GM18507 (cell line): ENCODE data around the gene HDHD3.
"Not testable (repeated sequence)": the region's sequence is repeated elsewhere in the genome, so short reads cannot be mapped to it uniquely, and the experiment has no call there.

Experiments
- DNase-seq: peaks from one replicate; pipeline ENCODE4 v3.0.0; 2011; ENCODE audit warnings: low read depth; ENCODE audit not compliant: insufficient read length; ENCODE audit errors: extremely low spot score
- FAIRE-seq: peaks from 2 replicates; lab custom pipeline; 2011; peaks lifted over from hg19 to GRCh38; lab: Jason Lieb, UNC

The HDHD3 gene

DNA sequence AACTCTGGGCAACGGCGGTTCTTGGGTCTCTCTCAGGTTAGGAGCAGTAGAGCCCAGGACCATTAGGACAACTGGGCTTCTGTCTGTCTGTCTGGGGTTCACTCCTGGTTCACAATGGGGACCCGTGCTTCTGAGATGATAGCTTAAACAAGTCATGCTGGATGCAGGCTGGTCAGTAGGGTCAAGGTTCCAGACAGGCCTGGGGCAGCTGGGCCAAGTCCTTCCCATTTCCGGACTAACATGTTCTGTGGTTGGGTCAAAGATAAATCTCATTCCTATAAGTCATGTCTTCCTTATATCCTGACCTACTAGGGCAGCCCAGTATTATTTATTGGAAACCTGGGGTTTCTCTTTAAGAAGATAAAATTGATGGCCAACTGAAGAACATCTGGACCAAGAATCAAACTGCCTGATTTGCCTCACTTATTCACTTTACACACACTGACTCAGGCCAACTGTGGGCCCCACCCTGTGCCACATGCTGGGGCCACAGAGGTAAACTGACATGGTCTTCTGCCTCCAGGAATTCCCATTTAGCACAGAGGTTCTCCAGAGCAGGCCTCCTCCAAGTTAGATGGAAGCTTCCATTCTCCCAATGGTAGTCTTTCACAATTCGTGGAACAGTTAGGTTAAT is 8.3 kb downstream of the HDHD3 start:
- DNase-seq: no peak
- FAIRE-seq: no peak

DNA sequence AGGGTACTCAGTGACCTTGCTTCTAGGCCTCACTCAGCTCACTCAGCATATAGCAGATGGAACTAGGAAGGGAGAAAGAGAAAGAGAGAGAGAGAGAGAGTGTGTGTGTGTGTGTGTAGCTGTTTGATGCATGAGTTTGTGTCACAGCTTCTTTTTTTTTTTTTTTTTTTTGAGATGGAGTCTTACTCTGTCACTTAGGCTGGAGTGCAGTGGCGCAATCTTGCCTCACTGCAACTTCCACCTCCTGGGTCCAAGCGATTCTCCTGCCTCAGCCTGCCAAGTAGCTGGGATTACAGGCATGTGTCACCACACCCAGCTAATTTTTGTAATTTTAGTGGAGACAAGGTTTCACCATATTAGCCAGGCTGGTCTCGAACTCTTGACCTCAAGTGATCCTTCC is 11.1 kb downstream of the HDHD3 start:
- FAIRE-seq, DNase-seq: not testable (repeated sequence)

DNA sequence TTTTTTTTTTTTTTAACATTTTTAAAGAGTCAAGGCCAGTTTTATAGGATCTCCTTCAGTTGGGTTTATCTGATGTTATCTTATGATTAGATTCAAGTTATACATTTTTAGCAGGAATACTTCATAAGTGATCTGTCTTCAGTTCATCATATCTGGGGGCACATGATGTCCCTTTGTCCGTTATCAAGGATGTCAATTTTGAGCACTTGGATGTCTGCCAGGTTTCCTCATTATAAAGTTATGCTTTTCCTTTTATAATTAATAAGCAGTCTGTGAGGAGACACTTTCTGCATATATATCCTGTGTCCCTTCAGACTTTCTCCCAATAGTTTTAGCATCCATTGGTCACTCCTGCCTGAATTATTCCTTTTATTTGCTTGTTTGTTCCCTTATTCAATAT is 11.8 kb downstream of the HDHD3 start:
- FAIRE-seq: no peak

DNA sequence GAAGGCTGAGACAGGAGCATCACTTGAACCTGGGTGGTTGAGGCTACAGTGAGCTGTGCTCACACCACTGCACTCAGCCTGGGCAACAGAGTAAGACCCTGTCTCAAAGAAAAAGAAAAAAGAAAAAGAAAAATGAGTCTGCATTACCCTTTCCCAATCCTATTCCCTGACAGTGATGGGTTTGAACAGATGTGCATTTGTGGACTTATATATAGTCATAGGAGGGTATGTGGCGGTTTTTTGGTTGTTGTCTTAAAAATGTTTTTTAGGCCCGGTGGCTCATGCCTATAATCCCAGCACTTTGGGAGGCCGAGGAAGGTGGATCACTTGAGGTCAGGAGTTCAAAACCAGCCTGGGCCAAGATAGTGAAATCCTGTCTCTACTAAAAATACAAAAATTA is 13.4 kb downstream of the HDHD3 start:
- FAIRE-seq: no peak
- no peak for DNase-seq

More for the DNA sequence above, 11.8 kb downstream of the HDHD3 start:
- DNase-seq: no peak

DNA sequence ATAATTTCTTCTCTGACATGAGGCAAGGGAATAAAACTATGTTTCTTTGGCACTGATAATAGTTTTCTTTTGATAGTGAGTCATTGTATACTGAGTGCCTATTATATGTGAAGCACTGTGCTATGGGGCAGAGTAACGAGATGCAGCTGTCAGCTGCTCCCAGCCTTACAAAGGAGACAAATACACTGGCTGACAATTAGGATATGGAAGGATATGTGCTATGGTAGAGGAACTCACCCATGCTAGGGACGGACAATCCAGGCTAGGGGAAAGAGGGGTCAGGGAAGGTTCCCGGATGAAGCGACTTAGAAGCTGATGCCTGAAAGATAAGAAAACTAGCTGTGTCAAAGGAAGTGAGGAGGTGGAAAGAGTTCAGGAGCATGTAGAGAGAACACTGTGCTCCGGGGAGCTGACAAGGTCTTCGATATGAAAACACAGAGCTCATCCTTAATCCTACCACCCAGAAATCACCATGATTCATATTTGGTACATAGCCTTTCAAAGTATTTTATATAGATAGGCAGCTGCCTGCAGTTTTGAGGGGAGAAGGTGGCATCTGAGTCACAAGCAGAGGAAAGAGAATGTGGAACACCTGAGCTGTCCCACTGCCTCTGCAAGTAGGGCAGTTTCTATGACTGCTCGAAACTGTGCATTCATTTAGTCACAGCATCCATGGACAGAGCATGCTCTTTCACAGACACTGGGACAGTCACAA is 15.3 kb downstream of the HDHD3 start:
- FAIRE-seq (no peak), DNase-seq (no peak)

DNA sequence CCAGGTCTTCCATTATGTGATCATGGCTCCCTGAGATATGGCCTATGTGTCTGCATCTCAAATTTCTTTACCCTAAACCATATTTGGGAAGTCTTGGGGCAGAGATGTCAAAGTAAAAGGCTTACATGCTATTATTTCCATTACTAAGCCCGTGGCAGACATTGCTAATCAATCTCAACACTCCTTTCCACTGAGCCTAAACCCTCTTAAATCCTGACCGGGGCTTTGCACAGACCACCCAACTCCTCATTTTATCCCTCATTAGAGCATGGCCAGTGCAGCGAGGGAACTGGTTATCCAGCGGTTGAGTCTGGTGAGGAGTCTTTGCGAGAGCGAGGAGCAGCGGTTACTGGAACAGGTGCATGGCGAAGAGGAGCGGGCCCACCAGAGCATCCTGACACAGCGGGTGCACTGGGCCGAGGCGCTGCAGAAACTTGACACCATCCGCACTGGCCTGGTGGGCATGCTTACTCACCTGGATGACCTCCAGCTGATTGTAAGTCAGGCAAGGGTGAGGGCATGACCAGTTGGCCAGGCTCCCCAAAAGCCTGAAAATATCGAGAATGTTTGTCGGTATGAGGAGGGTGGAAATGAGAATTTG is 16.4 kb downstream of the HDHD3 start:
- no peak for DNase-seq
- FAIRE-seq: no peak

DNA sequence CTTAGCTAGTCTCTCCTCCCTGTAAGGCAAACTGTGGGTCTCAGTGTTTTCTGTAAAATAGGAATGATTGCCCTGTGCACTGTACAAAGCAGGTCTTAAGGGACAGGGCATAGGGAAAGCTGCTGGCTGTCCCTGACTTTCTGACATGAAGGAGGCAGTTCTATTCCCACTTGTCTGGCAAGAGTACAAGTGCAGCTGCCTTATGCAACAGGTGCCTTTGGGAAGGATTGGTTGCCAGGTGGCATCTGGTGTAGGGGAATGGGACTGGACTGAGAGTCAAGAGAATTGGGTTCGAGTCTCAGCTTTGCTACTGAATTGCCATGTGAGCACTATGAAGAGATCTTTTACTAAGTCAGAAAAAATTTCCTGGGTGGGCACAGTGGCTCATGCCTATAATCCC is 17.4 kb downstream of the HDHD3 start:
- DNase-seq (no peak), FAIRE-seq (no peak)

DNA sequence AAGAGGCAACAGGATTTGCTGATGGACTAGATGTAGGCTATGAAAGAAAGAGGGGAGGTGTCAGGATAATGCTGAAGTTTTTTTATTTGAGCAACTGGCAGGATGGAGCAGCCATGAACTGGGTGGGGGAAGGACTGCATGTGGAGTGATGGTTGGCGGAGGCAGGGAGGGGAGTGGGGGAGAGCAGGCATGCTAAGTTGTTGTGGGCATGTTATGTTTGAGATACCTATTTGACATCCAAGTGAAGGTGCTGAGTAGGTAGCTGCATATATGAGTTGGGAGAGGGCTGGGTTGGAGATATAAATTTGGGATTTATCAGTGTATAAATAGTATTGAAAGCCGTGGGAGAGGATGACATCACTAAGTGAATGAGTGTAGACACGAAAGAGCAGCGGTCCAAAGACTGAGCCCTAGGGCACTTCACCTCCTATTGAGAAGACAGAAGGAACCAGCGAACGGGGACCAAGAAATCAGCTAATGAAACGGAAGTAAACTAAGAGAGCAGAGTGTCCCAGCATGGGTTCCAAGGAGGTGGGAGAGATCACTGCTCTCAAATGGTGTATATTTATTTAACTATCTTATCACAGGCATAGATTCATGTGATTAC is 20.0 kb downstream of the HDHD3 start:
- DNase-seq: no peak
- no peak for FAIRE-seq

DNA sequence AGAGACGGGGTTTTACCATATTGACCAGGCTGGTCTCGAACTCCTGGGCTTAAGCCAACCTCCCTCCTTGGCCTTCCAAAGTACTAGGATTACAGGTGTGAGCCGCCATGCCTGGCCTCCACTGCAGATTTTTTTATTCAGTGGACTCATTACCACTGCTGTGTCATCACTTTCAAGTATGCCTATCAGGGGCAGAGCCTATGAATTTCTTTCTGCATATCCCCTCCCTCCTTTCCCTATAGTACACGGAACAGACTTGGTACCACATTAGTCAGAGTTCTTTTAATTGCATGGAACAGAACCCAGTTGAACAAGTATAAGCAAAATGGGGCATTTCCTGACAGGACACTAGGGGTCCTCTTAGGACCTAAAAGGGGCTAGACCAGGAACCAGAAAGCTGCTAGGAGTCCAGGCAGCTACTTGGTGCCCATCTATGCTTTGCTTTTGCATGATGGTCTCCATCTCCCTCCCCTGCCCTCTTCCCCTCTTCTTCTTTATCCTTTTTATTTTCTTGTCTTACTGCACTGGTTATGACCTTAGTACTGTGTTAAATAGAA is 21.7 kb downstream of the HDHD3 start:
- no peak for DNase-seq
- FAIRE-seq: no peak

DNA sequence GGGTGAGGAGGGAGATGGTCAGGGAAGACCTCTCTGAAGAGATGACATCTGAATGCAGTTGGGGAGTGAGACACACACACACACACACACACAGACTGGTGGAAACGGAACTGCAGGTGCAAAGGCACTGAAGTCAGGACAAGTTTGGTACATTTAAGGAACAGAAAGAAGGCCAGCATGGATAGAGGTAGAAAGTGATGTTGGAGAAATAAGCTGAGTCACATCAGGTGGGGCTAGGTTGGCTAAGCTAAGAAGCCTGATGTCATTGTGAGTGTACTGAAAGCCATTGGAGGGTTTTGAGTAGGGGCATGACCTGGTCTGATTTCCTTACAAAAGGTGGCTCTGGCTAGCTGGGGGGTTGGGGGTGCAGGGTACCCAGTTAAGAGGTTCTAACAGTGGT is 24.4 kb downstream of the HDHD3 start:
- no peak for DNase-seq
- FAIRE-seq: no peak

DNA sequence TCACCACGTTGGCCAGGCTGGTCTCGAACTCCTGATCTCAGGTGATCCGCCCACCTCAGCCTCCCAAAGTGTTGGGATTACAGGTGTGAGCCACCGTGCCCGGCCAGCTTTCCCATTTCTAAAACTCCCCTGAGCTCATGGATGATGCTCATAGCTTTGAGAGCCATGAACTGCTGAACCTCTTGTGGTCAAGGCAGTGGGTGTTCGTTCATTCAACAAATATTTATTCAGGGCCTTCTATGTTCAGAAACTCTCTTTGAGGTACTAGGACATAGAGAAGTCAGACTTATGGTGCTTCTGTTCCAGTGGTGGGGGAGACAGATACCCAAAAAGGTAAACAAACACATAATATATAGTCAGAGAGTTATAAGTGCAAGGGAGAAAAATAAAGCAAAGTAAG is 24.8 kb downstream of the HDHD3 start:
- no peak for DNase-seq
- no peak for FAIRE-seq

DNA sequence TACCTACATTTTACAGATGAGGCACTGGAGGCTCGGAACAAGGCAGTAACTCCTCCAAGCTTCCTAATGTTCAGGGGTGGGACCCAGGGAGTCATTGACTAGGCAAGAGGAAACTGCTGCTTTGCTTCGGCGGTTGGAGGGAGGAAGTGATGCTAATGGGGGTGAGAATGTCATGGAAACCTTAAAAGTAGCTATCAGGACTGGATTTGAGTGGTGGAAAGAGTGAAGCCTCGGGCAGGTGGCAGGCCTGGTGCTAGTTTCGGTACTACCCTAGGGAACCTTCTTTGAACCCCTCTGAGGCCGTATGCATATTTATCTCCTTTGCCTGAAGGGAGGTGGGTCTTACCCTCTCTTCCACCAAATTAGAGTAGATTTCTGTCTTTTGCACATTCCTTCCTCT is 25.8 kb downstream of the HDHD3 start:
- FAIRE-seq: peak; percentile 85

DNA sequence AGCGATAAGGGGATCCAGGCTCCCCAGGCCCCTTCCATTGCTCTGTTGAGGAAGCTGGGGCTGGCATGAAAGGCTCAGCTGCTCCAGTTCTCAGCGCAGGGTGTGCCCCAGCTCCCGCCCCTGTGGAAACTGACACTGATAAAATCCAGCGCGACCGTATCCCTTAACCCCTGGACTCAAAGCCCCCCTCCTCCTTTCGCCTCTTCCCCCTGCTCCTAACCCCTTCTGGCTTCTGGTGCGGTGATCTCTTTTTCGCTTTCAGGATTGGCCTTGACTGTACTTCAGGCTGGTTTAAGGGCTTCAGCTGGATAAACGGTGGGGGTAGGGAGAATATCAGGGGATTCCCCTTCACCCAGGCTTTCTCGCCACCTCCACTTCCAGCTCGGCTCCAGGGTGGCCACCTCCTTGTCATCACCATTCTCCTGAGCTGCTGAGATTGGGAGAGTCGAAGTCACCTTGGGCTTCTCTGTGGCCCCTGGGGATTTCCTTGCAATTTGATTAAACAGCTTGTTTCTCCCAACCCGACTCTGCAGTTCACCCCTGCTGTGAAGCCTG is 26.6 kb downstream of the HDHD3 start:
- no peak for DNase-seq
- peak; percentile 72 for FAIRE-seq

More for the DNA sequence above, 25.8 kb downstream of the HDHD3 start:
- DNase-seq: no peak

DNA sequence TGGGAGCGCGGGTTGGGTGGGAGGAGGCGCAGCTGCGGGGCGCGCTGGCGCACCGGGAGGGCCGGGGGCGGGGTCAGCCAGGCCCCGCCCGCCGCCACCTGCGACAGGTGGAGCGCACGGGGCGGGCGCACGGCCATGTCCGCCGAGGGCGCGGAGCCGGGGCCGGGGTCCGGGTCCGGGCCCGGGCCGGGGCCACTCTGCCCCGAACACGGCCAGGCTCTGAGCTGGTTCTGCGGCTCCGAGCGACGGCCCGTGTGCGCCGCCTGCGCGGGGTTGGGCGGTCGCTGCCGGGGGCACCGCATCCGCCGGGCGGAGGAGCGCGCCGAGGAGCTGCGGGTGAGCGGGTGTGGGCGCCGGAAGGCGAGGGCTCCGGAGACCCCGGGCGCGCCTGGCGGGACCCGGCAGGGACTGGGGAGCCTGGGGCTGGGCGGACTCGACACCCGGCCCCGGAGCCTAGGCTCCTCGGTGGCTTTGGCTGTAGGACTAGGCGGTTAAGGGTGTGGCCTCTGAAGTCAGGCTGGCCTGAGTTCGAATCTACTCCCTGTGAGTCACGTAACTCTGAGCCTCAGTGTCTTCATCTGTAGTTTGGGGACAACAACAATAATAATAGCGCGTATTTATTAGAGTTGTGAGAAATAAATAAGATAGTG is 27.2 kb downstream of the HDHD3 start, which contains the start of gene BSPRY:
Gene BSPRY, plus strand, starts transcription at position 97 of the 650 bp plus-strand sequence. Its CDS starts 39 bp downstream, at position 136.
- FAIRE-seq (peak; percentile 15), DNase-seq (no peak)

DNA sequence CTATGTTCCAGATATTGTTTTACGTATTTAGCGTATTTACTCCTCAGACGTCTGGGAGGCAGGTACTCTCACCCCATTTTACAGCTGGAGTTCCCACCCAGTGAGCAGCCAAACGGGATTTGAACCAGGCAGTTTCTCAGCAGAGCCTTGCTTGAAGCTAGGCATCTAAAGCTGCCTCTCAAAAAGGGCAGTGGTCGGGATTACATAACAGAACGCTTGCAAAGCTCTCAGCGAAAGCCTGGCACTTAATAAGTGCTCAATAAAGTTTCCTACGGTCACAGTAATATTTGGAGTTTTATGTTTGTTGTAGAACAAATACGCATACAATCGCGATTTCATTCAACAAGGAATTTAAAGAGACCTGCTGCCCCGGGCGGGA is 27.7 kb downstream of the HDHD3 start:
- FAIRE-seq (no peak), DNase-seq (no peak)

DNA sequence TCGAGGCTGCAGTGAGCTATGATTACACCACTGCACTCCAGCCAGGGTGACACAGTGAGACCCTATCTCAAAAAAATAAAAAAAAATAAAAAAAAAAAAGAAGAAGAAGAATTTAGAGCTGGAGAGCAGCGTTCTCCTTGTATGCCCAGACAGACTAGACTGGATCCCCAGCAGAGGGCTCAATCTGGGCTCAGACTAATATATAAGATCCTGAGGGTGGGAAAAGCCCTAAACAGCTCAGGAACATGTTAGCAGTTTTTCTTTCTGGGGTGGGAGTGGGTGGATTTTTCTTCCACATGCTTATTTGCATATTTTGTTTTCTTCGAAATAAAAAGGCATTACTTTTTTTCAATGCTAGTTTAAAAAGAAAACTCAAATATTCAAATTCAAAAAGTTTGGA is 28.3 kb downstream of the HDHD3 start:
- no peak for FAIRE-seq

DNA sequence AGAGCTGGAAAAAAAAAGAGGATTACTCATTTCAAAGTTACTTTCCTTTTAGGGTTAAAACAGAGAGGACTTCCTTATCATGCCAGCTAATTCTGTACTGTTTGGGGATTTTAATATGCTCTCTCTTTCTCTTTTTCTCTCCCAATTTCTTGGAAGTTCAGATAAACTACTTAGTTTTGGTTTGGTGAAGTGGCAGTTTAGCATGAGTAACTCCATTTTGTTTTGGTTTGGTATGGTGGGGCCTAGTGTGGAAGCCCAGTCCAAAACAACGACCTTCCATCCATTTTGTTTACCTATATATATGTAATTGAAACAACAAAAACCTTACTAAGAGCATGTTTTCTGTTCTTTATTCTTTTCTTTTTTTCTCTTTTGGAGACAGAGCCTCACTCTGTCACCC is 31.1 kb downstream of the HDHD3 start:
- FAIRE-seq (no peak), DNase-seq (no peak)

More for the DNA sequence above, 28.3 kb downstream of the HDHD3 start:
- DNase-seq: no peak

DNA sequence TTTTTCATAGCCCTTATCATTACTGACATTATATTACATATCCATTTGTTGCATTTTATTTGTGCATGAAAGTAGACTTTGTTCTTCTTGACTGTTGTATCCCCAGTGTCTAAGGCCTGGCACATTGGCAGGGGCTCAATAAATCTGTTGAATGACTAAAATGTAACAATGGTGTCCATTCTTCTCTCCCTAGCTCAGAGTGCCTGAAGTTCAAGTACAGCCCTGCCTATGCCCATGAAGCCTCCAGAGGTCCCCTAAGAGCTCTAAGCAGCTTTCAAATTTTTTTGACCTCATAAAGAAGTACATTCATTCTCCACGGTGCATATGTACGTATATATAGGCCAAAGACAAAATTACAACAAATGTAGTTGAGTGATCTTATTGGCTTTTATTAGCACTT is 31.6 kb downstream of the HDHD3 start:
- no peak for DNase-seq

DNA sequence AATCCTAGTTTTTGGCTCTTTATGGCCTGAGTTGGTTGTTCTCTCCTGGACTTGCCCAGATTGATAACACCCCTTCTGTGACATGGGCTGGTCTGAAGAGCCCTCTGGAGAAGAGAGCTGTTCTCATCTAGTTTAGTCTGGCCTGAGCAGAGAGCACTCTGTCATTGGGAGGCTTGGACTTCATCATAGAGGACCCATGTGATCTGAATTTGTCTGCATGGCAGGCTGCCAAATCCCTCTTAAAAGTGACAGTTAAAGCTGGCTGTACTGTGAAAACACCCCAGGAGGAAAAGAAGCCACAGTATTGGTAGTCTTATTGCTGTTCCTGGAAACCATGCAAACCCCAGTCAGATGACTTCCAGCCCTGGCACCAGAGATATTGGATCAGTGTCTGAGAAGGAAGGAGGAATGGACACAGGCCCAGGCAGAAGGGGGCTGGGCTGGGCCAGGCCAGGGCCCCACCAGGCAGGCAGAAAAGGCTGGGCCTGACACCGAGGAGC is 33.0 kb downstream of the HDHD3 start:
- FAIRE-seq: no peak
- DNase-seq: no peak

More for the DNA sequence above, 31.6 kb downstream of the HDHD3 start:
- no peak for FAIRE-seq
